Upper lobe of right lung (tissue), 1 donor: ENCODE data around the gene PRICKLE1. TPM values are rescaled to one million over a fixed set of nuclear protein-coding genes. Genes with fewer than 3 reads are reported as not detected.

ENCODE experiments used
- ATAC-seq: fragments of 200-7000 bp; cut with Tn5 transposase; one replicate; pipeline ENCODE4 v1.9.1; 2020; ENCODE audit warnings: mild to moderate bottlenecking, moderate library complexity
- DNase-seq: peaks from one replicate; pipeline ENCODE4 v3.0.0-alpha.2; 2020
- H3K27ac ChIP-seq: fragments of 200-600 bp; one replicate; pipeline ENCODE4 v1.8.0; 2022
- H3K27me3 ChIP-seq: fragments of 200-600 bp; one replicate; pipeline ENCODE4 v1.8.0; 2022; ENCODE audit warnings: mild to moderate bottlenecking
- H3K36me3 ChIP-seq: fragments of 200-600 bp; one replicate; pipeline ENCODE4 v1.8.0; 2022
- H3K4me1 ChIP-seq: fragments of 200-600 bp; one replicate; pipeline ENCODE4 v1.8.0; 2022
- H3K4me3 ChIP-seq: fragments of 200-600 bp; one replicate; pipeline ENCODE4 v1.8.0; 2022; ENCODE audit warnings: mild to moderate bottlenecking
- H3K9me3 ChIP-seq: fragments of 200-600 bp; one replicate; pipeline ENCODE4 v1.8.0; 2022
- CTCF ChIP-seq: fragments of 200-600 bp; IDR thresholded peaks from one replicate; pipeline ENCODE4 v1.8.0; 2022; ENCODE audit warnings: antibody characterized with exemption
- intact Hi-C: fragments of 100-400 bp; cut with DNase I; formaldehyde crosslinking; loops from one replicate; pipeline ENCODE4 v1.11.0; 2022
- total RNA-seq: library from RNA; stranded (reverse); fragmentation: NEBNext Ultra II Directional; extraction: Animal tissue kit (Norgen Biotek cat#: 25700); gene quantifications from one replicate; pipeline ENCODE4 v1.2.1, GENCODE V29; 2021
- donor health status: DM: no; HTN: yes; CAD: no; lungs with severe emphysema.

PRICKLE1 gene
- total RNA-seq, 1 donor from 2014 or later: 18.4 TPM

DNA sequence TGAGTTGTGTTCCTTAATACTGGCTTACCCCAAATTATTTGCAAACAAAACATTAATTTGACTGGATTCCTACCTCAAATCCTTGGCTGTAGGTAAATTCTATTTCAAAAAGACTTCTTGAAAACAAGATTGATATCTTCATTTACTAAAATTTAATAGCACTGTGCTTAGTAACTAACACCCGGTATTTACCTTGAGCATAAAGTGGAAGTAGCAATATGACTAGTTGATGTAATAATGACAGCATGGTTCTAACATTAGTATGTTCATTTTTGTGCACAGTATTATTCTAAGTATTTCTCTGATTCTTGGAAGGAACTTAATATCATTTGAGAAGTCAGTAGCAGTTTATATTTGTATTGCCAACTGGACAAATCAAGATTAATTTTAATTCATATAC lies 166.8 kb downstream of the PRICKLE1 start:
- intact Hi-C loops: no loop called here
- H3K27me3 ChIP-seq: no peaks in the 10 kb centered on the region
- H3K27ac ChIP-seq: no peak overlapping the region
- ATAC-seq (no peak), DNase-seq (no peak)
- no peaks in the 10 kb centered on the region for H3K36me3 ChIP-seq
- H3K4me3 ChIP-seq: no peak overlapping the region
- no peaks in the 10 kb centered on the region for H3K9me3 ChIP-seq
- TF ChIP-seq CTCF: no peak
- H3K4me1 ChIP-seq: peaks cover 14% of the 10 kb centered on the region

DNA sequence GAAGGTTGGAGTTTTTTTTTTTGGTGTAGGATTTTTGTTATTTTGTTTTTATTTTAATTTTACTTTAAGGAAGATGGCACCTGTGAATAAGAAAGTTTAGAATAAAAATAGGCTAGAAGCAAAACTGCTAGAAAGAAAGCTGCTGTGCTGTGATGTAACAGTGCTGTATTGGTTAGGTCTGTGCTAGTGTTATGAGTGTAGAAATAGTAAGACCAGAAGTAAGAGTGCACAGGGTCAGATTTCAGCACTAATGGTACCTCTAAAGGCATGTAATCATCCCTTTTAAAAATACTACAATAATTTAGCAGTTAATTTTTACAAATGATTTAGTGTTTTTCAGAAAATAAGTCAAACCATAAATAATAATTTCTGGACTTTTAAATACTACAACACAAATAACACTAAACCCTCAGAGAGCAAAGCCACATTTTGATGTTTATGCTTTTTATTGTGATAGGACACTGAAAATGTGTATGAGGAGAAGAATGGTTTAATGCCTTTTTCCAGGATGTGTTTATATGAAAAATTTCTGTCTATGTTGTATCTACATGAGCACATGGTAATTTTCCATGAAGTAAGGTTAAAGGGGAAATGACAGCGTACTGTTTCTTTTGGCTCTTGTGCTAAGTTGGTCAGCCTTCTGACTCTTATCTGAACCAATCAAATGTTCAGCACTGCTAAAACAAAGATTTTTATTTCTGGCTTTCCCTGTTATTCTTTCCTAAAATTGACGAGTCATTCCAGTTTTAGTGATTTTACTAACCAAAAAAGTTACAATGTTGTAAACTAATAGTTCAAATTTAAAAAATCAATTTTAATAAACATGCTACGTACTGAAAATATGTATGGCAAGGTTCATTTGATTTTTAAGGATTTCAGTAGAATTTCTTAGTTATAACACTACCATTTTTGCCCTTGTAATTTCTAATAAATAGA lies 167.4 kb downstream of the PRICKLE1 start:
- no peaks in the 10 kb centered on the region for H3K36me3 ChIP-seq
- no peak for TF ChIP-seq CTCF
- H3K27me3 ChIP-seq: no peaks in the 10 kb centered on the region
- H3K4me1 ChIP-seq: peaks cover 14% of the 10 kb centered on the region
- no peak overlapping the region for H3K27ac ChIP-seq
- no peak for ATAC-seq
- intact Hi-C loops: no loop called here
- no peak for DNase-seq
- no peaks in the 10 kb centered on the region for H3K9me3 ChIP-seq
- H3K4me3 ChIP-seq: no peak overlapping the region

DNA sequence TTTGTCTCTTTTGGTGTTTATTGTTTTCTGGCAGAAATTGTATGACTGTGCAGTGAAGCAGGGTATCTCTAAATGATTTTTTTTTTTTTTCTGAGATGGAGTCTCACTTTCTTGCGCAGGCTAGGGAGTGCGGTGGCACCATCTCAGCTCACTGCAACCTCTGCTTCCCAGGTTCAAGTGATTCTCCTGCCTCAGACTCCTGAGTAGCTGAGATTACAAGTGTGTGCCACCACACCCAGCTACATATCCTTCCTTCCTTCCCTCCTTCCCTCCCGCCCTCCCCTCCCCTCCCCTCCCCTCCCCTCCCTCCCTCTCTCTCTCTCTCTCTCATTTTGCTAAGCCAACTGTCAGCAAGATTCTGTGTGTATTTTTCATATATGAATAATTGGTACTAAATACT lies 169.2 kb downstream of the PRICKLE1 start:
- ATAC-seq (no peak), DNase-seq (no peak)
- H3K36me3 ChIP-seq: no peaks in the 10 kb centered on the region
- no peaks in the 10 kb centered on the region for H3K9me3 ChIP-seq
- no peak for TF ChIP-seq CTCF
- no peak overlapping the region for H3K4me3 ChIP-seq
- intact Hi-C loops: no loop called here
- H3K27me3 ChIP-seq: no peaks in the 10 kb centered on the region
- H3K27ac ChIP-seq: no peak overlapping the region
- H3K4me1 ChIP-seq: peaks cover 14% of the 10 kb centered on the region

- no peak for TF ChIP-seq CTCF
- no peaks in the 10 kb centered on the region for H3K4me1 ChIP-seq
- no peaks in the 10 kb centered on the region for H3K9me3 ChIP-seq
- ATAC-seq (no peak), DNase-seq (no peak)
- no peaks in the 10 kb centered on the region for H3K36me3 ChIP-seq
- intact Hi-C loops: no loop called here
- H3K4me3 ChIP-seq: no peak overlapping the region
- H3K27ac ChIP-seq: no peak overlapping the region
- H3K27me3 ChIP-seq: no peaks in the 10 kb centered on the region
These were observed 179.2 kb downstream of the PRICKLE1 start for GRCh38 chr12:42410340-42410739.

GRCh38 chr12:42409471-42409870 lies 180.1 kb downstream of the PRICKLE1 start:
- Histone ChIP-seq H3K9me3 (no peaks in the 10 kb centered on the region), H3K27ac (no peak overlapping the region), H3K4me3 (no peak overlapping the region), H3K36me3 (no peaks in the 10 kb centered on the region), H3K27me3 (no peaks in the 10 kb centered on the region), H3K4me1 (no peaks in the 10 kb centered on the region)
- intact Hi-C loops: no loop called here
- no peak for TF ChIP-seq CTCF
- no peak for ATAC-seq
- DNase-seq: no peak
